ENCODE results near the gene NKG7.
A peak's percentile ranks its signal among the peaks of the same experiment; 100 is the strongest.

The NKG7 gene

GRCh38 chr19:51357952-51358351 lies 14.5 kb downstream of the NKG7 start:
- DNase-seq = no peak

GRCh38 chr19:51356159-51356801 lies 16.2 kb downstream of the NKG7 start:
- DNase-seq = no peak

DNA sequence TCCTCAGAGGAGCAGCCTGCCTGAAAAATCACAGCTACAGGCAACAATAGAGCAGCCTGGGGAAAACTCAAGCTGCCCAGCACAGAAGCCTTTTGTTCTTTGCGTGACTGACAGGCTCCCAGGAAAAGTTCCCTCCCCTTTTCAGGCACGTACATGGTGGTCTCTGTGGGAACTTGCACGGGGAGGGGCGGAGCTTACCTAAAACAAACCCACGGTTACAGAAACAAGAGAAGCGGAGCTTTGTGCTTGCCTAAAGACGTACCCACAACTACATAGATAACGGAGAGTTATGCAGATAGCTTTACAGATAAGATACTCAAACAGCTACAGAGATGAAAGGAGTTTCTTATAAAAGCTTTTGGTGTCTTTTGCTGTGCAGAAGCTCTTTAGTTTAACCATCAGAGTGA lies 17.7 kb downstream of the NKG7 start:
- DNase-seq = peak; percentile 17

DNA sequence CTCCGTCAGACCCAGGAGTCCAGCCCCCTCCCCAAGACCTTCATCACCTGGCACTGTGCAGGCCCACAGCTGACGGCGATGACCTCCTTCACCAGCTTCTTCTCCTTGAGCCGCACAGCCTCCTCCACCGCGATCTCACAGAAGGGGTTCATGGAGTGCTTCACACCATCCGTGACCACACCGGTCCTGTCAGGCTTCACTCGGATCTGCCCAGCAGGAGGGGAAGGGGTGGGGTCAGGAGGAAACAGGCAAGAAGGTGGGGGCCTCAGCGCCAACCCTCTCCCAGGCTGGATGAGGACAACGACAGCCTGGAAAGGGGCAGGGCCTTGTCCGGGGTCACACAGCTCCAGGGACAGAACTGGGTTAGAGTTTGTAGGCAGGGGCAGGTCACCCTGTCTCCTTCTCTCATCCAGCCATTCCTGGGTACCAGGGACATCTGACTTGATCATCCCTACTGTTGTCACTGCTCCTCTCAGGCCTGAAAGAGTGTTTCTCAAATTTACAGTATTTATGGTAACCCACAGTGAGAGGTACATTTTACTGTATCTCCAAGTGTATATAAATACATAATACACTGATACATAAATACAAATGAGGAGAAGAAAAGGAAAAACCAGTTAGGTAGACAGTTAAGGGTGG lies 18.2 kb downstream of the NKG7 start:
- no peak for DNase-seq

DNA sequence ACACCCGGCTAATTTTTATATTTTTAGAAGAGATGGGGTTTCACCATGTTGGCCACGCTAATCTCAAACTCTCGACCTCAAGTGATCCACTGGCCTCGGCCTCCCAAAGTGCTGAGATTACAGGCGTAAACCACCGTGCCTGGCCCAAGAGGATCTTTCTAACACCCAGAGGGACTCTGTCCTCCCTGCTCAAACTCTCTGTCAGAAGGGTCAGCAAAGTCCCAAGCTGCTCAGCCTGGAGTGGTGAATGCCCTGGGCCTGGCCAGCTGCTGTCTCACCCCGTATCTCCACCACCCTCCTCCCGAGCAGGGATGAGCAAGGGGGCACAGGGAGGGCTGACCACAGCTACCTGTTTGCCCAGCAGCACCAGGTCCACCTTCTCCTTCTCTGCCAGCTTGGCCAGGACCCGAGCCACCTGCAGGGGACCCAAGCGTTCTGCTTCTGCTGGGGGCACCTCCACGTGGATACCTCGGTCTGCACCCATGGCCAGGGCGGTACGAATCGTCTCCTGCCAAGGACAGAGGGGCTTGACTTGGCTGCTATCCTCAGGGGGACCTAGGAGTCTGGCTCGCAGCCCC lies 19.6 kb downstream of the NKG7 start:
- no peak for DNase-seq

GRCh38 chr19:51351266-51351990 lies 21.0 kb downstream of the NKG7 start:
- no peak for DNase-seq

DNA sequence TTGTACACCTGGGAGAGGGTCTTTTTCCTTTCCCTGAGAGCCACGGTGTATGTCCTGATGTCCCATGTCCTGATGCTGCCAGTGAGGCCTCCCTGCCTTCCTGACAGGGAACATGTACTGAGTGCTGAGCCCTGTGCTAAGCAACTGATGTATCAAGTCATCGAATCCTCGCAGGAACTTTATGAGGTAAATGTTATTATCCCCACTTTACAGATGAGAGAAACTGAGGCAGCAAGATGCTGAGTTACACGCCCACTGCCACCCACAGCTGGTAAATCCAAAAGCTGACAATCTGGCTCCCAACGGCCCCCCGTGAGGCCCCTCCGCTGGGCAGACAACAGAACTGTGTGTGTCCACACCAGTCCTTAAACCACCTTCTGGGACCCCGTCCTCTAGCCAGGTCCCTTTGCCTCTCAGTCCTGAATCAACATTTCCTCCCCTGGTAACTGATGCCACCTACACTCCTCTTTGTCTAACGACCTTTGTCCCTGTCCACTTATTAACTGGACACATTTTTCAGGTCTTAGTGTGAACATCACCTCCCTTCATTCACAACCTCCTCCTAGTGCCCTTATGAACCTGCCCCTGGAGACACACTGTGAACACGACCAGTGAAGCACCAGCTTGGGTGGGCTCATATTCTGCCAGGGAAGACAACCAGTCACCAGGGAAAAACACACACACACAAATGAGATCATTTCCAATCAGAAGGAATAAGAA lies 25.1 kb downstream of the NKG7 start:
- no peak for DNase-seq

- no peak for DNase-seq
Observed at GRCh38 chr19:51346742-51347141, 25.7 kb downstream of the NKG7 start.

DNA sequence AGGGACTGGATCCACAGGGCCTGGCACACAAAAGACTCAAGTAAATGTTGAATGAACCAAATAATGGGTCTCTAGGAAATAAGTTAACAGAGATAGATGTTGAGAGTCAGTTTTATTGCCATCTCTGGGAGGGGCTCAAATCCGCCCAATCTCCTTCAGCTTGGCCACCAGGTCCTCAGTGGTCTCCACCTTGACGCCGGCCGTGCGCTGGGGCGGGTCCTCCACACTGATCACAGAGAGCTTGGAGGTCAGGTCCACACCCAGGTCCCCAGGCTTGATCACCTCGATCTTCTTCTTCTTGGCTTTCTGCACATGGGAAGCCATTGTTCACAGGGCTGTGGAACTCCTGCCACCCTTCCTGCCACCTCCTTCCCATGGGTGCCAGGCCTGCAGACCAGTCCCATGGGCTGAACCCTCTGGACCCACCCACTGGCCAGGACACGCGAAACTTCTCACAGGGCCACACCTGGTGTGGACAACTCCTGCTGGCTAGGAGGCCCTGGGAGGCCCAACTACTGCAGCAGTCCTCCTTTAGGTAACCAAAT lies 27.3 kb downstream of the NKG7 start:
- no peak for DNase-seq

- DNase-seq = no peak
Observed at GRCh38 chr19:51342631-51343569, 29.6 kb downstream of the NKG7 start.

DNA sequence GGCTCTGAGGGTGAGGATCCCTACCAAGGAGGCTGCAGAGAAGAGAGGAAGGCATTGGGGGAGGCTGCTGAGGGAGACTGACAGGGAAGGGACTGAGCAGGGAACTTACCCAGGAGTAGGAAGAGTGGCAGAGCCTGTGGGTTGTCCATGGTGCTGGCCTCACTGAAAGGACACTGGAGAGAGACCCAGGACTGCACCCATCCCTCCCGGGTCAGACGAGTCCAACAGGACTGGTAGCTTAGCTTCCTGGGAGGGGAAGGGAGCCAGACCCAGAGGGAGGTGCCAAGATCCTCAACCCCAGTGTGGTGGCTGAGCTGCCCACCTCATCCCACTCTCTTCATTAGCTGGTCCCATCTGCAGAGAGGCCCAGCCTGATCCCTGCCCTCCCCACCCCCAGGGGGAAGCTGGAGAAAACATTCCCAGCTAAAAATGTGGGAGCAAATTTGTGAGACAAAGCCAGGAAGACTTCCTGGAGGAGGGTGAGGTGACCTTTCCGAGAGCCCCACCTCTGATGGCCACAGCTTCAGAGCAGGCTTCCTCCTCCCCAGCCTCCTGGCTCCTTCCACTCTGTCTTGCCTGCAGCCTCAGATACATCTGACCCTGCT lies 30.4 kb downstream of the NKG7 start, which contains the start of gene VSIG10L:
VSIG10L (minus strand) TSS at position 164 of the 605 bp plus-strand sequence; CDS start at position 149, 15 bp downstream.
- no peak for DNase-seq

- no peak for DNase-seq
Observed at GRCh38 chr19:51341066-51341465, 31.4 kb downstream of the NKG7 start.

DNA sequence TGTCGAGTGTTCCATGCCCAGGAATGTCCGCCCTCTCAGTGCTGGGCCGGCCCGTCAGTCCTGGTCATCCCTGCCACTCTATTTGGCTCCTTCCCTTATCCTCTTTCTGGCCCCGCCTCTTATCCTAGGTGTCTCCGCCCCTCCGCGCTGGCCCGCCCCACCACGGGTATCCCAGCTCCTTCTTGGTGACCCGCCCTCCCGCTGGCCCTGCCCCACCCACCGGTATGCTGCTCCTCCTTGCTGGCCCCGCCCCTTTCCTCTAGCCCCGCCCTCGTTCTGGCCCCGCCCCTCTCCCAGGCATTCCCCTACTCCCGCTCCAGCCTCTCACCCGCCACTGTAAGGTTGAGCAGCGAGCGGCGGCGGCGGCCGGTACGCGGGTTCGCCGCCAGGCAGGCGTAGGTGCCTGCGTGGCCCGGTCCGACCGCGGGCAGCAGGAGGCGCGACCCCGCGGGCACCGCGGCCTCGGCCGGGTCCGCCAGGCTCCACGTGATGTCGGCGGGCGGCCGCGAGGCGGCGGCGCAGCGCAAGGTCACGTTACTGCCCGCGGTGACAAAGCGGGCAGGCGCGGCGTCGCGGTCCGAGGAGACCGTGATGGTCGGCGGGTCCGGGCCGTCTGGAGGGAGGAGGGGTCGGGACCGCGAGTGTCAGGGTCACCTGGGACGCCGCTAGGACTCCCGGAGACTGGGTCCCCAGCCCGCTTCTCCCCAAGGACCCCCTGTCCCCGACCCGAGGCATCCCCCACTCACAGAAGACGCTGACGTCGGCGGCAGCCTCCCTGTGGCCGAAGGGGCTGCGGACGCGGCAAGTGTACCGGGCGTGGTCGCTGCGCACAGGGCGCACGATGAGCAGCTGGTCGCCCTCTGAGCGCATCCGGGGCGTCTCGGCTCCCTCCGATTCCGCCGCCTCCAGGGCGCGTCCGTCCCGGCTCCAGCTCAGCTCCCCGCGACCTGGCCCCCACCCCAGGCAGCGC lies 32.5 kb downstream of the NKG7 start:
- DNase-seq = peak; percentile 95

- DNase-seq = no peak
Observed at GRCh38 chr19:51339313-51339686, 33.2 kb downstream of the NKG7 start.

DNA sequence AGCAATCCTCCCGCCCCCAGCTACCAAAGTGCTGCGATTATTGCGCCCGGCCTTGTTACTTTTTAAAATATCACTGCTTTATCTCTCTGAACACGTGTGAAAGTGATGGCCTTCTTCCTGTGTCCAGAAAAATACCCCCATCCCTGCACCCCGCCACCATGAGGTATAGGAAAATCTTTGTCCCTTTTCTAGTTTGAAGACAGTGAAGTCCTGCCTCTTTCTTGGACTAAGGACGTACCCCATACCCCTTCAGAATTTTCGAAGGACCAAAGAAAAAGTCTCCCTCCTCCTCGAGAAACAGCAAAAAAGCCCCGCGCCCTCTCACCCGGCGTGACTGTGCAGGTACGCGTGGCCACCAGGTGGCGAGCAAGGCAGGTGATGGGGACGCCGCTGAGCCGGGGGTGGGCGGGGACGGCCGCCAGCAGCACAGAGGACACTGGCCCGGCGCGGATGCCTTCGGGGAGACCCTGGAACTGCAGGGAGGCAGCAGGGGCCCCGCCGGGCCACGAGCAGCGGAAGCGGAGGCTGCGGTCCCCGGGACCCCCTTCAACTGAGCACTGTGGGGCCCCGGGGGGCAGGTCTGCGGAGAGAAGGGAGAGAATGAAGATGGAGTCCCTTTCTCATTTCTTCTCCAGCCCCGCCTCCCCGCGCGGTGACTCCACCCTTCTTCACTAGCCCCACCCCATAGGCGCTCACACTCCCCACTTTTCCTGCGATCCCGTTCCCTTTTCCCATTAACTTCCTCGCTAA lies 33.7 kb downstream of the NKG7 start:
- DNase-seq = peak; percentile 85

DNA sequence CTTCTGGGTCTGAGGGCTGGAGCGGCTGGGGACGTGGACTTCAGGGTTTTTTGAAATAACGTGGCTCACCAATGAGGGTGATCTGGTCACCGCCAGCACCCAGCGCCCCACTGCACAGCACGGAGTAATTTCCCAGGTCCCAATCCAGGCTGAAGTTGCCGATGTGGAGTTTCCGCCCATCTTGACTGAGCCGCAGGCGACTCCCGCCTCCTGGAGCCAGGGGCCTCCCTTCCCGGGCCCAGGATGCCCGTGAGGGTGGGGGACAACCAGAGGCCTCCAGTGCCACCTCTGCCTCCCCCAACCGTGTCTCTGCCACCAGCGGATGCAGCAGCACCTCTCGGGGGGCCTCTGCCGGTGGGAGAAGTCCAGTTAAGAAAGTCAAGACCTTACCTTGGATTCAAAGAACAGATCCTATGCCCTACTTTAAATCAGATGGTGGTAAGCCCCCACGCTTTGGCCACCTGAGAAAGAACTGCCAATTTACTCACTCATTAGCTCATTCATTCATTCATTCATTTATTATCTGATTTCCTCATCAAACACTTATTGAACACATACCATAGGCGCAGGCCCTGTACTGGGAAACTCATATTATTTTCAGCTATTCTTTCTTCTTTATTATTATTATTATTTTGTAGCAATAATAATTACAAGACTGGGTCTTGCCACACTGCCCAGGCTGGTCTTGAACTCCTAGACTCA lies 34.4 kb downstream of the NKG7 start:
- DNase-seq = no peak

- DNase-seq = no peak
Observed at GRCh38 chr19:51337141-51337860, 35.2 kb downstream of the NKG7 start.
